A549 (cell line): ENCODE measurements around the gene SYT15.
"Not testable (repeated sequence)": the region's sequence is repeated elsewhere in the genome, so short reads cannot be mapped to it uniquely, and the experiment has no call there.

ENCODE experiments used
- CEBPB ChIP-seq, 2 experiments: fragments of >200 bp in 1 of 2; sonication (Bioruptor Twin) in 1 of 2; formaldehyde crosslinking in 1 of 2; IDR thresholded peaks; 2 replicates each; pipeline ENCODE4 v1.6.1; 2012 to 2016
- CTCF ChIP-seq: fragments of >200 bp; sonication (Bioruptor Twin); formaldehyde crosslinking; IDR thresholded peaks from 3 replicates; pipeline ENCODE4 v1.5.1; 2016
- JUNB ChIP-seq: fragments of >200 bp; sonication (Bioruptor Twin); formaldehyde crosslinking; IDR thresholded peaks from 2 replicates; pipeline ENCODE4 v1.6.1; 2016
- KDM1A ChIP-seq: fragments of 200-600 bp; sonication (generic); IDR thresholded peaks from 2 replicates; pipeline ENCODE4 v1.6.1; 2016; ENCODE audit warnings: low read depth, mild to moderate bottlenecking
- RAD21 ChIP-seq, 2 experiments: fragments of >200 bp in 1 of 2; sonication (Bioruptor Twin) in 1 of 2; formaldehyde crosslinking in 1 of 2; IDR thresholded peaks in 1 of 2; conservative IDR thresholded peaks in 1 of 2; 2 replicates in 1 of 2; 3 replicates in 1 of 2; pipeline ENCODE4 v1.6.1; 2012 to 2018; ENCODE audit warnings: inconsistent platforms in 1 of 2
- ZC3H11A ChIP-seq: fragments of 450-650 bp; IDR thresholded peaks from 2 replicates; pipeline ENCODE4 v1.6.1; 2014; ENCODE audit warnings: antibody characterized with exemption, mild to moderate bottlenecking

GRCh38 chr10:46617913-46618312, 39.0 kb downstream of the SYT15 start:
- not testable (repeated sequence) for TF ChIP-seq CTCF; JUNB; RAD21 (conservative IDR thresholded peaks at IDR 0.05 in 1 of 2, IDR thresholded peaks at IDR 0.05 in 1 of 2); ZC3H11A; CEBPB (IDR thresholded peaks at IDR 0.05); KDM1A
